Measurements from ENCODE around the gene ZNF329.

DNA sequence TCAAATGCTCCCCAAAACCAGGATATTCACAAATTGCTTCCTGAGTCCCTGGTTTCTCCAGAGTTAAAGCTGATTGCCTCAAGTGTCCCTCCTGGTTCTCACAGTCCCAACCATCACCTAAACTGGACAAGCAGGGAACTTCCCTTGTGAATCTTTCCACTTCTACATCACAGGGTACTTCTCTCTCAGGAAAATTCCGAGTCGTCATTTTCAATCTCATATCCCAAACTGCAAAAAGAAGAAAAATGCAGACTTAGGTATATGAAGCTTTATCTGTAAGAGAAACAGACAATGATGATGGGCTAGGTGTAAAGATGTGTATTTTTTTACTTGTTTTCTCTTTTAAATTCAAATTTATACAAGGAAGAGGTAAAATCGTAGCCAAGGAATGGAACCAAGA, 21.3 kb downstream of the ZNF329 start:
- TF ChIP-seq, protein P1, sequence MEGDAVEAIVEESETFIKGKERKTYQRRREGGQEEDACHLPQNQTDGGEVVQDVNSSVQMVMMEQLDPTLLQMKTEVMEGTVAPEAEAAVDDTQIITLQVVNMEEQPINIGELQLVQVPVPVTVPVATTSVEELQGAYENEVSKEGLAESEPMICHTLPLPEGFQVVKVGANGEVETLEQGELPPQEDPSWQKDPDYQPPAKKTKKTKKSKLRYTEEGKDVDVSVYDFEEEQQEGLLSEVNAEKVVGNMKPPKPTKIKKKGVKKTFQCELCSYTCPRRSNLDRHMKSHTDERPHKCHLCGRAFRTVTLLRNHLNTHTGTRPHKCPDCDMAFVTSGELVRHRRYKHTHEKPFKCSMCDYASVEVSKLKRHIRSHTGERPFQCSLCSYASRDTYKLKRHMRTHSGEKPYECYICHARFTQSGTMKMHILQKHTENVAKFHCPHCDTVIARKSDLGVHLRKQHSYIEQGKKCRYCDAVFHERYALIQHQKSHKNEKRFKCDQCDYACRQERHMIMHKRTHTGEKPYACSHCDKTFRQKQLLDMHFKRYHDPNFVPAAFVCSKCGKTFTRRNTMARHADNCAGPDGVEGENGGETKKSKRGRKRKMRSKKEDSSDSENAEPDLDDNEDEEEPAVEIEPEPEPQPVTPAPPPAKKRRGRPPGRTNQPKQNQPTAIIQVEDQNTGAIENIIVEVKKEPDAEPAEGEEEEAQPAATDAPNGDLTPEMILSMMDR (conservative IDR thresholded peaks at IDR 0.05; ENCODE audit: low read depth, low read length) = no peak
- TF ChIP-seq EZH2 (IDR thresholded peaks at IDR 0.05; ENCODE audit: low read length, unreplicated experiment) (no peak), EZH2phosphoT487 (IDR thresholded peaks at IDR 0.05; ENCODE audit: borderline replicate concordance, low read length) (no peak)

Measured in PC-3 (cell line).